Hepatocyte (in vitro differentiated cells): Measurements from ENCODE around the gene TAGLN3. TPM values are rescaled to one million over a fixed set of nuclear protein-coding genes. Genes with fewer than 3 reads are reported as not detected.

ENCODE experiments used
- DNase-seq: peaks from one replicate; pipeline ENCODE4 v3.0.0-alpha.2; 2016; ENCODE audit warnings: low spot score
- H2AFZ ChIP-seq: fragments of 200-600 bp; sonication (generic); 2 replicates; pipeline ENCODE4 v1.6.0; 2016; ENCODE audit warnings: antibody characterized with exemption, mild to moderate bottlenecking
- H3K27ac ChIP-seq: fragments of 200-600 bp; sonication (generic); 2 replicates; pipeline ENCODE4 v1.5.1; 2016; ENCODE audit warnings: mild to moderate bottlenecking
- H3K27me3 ChIP-seq: fragments of 200-600 bp; sonication (generic); 2 replicates; pipeline ENCODE4 v1.6.1; 2016
- H3K36me3 ChIP-seq: fragments of 200-600 bp; sonication (generic); replicated peaks from 2 replicates; pipeline ENCODE4 v1.5.1; 2016; ENCODE audit warnings: low read depth; ENCODE audit not compliant: insufficient read depth
- H3K4me1 ChIP-seq: fragments of 200-600 bp; sonication (generic); 2 replicates; pipeline ENCODE4 v1.5.1; 2016; ENCODE audit warnings: mild to moderate bottlenecking, moderate library complexity; ENCODE audit not compliant: insufficient read depth
- H3K4me2 ChIP-seq: fragments of 200-600 bp; sonication (generic); 2 replicates; pipeline ENCODE4 v1.6.0; 2016
- H3K4me3 ChIP-seq: fragments of 200-600 bp; sonication (generic); 2 replicates; pipeline ENCODE4 v1.5.1; 2016; ENCODE audit warnings: mild to moderate bottlenecking
- H3K79me2 ChIP-seq: fragments of 200-600 bp; sonication (generic); 2 replicates; pipeline ENCODE4 v1.6.0; 2017; ENCODE audit warnings: mild to moderate bottlenecking
- H3K9me2 ChIP-seq: fragments of 200-600 bp; sonication (generic); replicated peaks from 2 replicates; pipeline ENCODE4 v1.6.0; 2017; ENCODE audit warnings: mild to moderate bottlenecking; ENCODE audit not compliant: insufficient read depth
- H3K9me3 ChIP-seq: fragments of 200-600 bp; sonication (generic); 2 replicates; pipeline ENCODE4 v1.5.1; 2016; ENCODE audit warnings: low read depth, mild to moderate bottlenecking
- H4K20me1 ChIP-seq: fragments of 200-600 bp; sonication (generic); 2 replicates; pipeline ENCODE4 v1.6.0; 2016; ENCODE audit warnings: mild to moderate bottlenecking; ENCODE audit not compliant: insufficient read depth, poor library complexity, severe bottlenecking
- CTCF ChIP-seq: fragments of 200-600 bp; sonication (generic); IDR thresholded peaks from 2 replicates; pipeline ENCODE4 v1.5.1; 2016; ENCODE audit warnings: antibody characterized with exemption, mild to moderate bottlenecking; ENCODE audit not compliant: poor library complexity
- EZH2 ChIP-seq: fragments of 200-600 bp; sonication (generic); IDR thresholded peaks from 2 replicates; pipeline ENCODE4 v1.6.1; 2016; ENCODE audit warnings: antibody characterized with exemption, mild to moderate bottlenecking, borderline replicate concordance
- EZH2phosphoT487 ChIP-seq: fragments of 200-600 bp; sonication (generic); IDR thresholded peaks from one replicate; pipeline ENCODE4 v1.6.1; 2018; ENCODE audit warnings: antibody characterized with exemption, mild to moderate bottlenecking, low read depth, moderate library complexity; ENCODE audit not compliant: unreplicated experiment, severe bottlenecking
- WGBS: methylation state at CpG from one replicate; pipeline ENCODE4 v1.1.6; 2016; ENCODE audit warnings: low lambda C conversion rate; ENCODE audit errors: missing lambda C conversion rate; 5-methylcytosine and 5-hydroxymethylcytosine counted together
- polyA plus RNA-seq: library from polyadenylated mRNA; unstranded; fragments of >200 nt; fragmentation: Nextera tagmentation; extraction: Ambion mirVana; gene quantifications from 2 replicates; pipeline ENCODE4 v1.2.1, GENCODE V29; 2016
- total RNA-seq: library from RNA; depleted of rRNA; stranded (reverse); fragments of >200 nt; gene quantifications from 2 replicates; pipeline ENCODE4 v1.2.3, GENCODE V29; 2014

Gene TAGLN3
- total and polyA plus RNA-seq, 2 experiments from 2014 or later: 0.51 to 2.1 TPM

- H3K79me2 ChIP-seq: no peaks in the 10 kb centered on the region
- H3K9me2 ChIP-seq: no peaks in the 10 kb centered on the region
- H3K9me3 ChIP-seq: no peaks in the 10 kb centered on the region
- H3K27ac ChIP-seq: no peak overlapping the region
- no peaks in the 10 kb centered on the region for H4K20me1 ChIP-seq
- no peak overlapping the region for H3K4me2 ChIP-seq
- no peaks in the 10 kb centered on the region for H3K27me3 ChIP-seq
- H3K4me1 ChIP-seq: no peaks in the 10 kb centered on the region
- H2AFZ ChIP-seq: no peak overlapping the region
- DNase-seq: no peak
- H3K4me3 ChIP-seq: no peak overlapping the region
- TF ChIP-seq EZH2: no peak
- TF ChIP-seq EZH2phosphoT487: no peak
- no peak for TF ChIP-seq CTCF
- H3K36me3 ChIP-seq: no peaks in the 10 kb centered on the region
Measured at GRCh38 chr3:112041321-112041720, 42.6 kb downstream of the TAGLN3 start.

DNA sequence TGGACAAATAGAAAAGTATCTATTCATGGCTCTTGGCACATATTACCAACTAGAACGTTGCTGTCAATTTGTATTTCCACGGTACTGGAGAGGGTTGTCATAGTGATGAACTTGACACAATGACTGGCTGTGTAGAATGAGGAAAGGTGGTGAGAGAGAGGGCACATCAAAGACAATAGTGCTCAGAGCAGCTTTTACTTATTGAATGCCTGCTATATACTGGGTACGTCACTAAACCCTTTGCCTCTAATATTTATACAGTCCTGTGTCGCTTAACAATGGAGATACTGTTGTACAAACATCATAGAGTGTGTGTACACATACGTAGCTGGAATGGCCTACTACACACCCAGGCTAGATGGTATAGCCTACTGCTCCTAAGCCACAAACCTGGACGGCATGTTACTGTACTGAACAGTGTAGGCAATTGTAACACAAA is 44.1 kb downstream of the TAGLN3 start:
- Histone ChIP-seq H2AFZ (peak overlapping the region; percentile 43), H4K20me1 (no peaks in the 10 kb centered on the region), H3K36me3 (no peaks in the 10 kb centered on the region), H3K27me3 (no peaks in the 10 kb centered on the region), H3K4me2 (no peak overlapping the region), H3K9me3 (no peaks in the 10 kb centered on the region), H3K79me2 (no peaks in the 10 kb centered on the region), H3K4me3 (no peak overlapping the region), H3K27ac (peak overlapping the region; percentile 71), H3K4me1 (no peaks in the 10 kb centered on the region), H3K9me2 (no peaks in the 10 kb centered on the region)
- peak; percentile 46 for DNase-seq
- WGBS: 66% methylated on average over 6 of the region's 6 CpGs
- TF ChIP-seq EZH2 (no peak), CTCF (no peak), EZH2phosphoT487 (no peak)

DNA sequence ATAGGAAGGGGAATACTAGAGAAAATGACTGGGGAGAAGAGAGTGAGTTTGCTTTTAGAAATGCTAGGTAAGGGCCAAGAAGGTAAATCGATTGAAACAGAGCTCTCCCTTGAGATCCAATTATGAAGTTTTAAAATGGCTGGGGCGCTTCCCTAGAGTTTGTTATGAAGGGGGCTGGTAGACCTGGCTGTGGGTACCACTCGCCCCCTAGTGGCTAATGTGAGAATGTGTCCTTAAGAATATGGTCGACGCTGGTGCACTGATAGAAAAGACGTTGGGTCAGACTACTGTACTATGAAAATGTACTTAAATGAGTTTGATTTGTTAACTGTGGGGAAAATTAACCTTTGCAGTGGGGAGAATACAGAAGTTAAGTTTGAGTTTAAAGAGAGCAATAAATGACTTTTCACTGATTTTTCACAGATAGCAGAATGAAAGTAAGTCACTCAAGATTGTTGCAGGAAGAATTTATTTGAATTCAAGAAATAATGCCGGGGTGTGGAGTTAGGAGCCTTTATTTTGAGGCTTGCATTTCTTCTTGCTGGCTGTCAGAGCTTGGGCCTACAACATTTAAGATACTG is 45.0 kb downstream of the TAGLN3 start:
- H3K27ac ChIP-seq: peak overlapping the region; percentile 71
- 7% methylated on average over 7 of the region's 7 CpGs for WGBS
- no peak for TF ChIP-seq EZH2
- TF ChIP-seq CTCF: peak; percentile 87

GRCh38 chr3:112046599-112046998 is 47.9 kb downstream of the TAGLN3 start:
- Histone ChIP-seq H3K4me1 (no peaks in the 10 kb centered on the region), H3K27ac (no peak overlapping the region), H2AFZ (no peak overlapping the region), H3K9me2 (no peaks in the 10 kb centered on the region), H3K27me3 (no peaks in the 10 kb centered on the region), H4K20me1 (no peaks in the 10 kb centered on the region), H3K79me2 (no peaks in the 10 kb centered on the region), H3K9me3 (no peaks in the 10 kb centered on the region), H3K36me3 (no peaks in the 10 kb centered on the region), H3K4me3 (no peak overlapping the region), H3K4me2 (no peak overlapping the region)
- TF ChIP-seq EZH2phosphoT487: no peak
- TF ChIP-seq EZH2: no peak
- TF ChIP-seq CTCF: no peak
- WGBS: 67% methylated on average over 4 of the region's 4 CpGs
- no peak for DNase-seq

More for the DNA sequence above, 45.0 kb downstream of the TAGLN3 start:
- peak; percentile 82 for DNase-seq
- Histone ChIP-seq H3K4me3 (no peak overlapping the region), H4K20me1 (no peaks in the 10 kb centered on the region), H3K79me2 (no peaks in the 10 kb centered on the region), H3K4me1 (no peaks in the 10 kb centered on the region), H3K27me3 (no peaks in the 10 kb centered on the region), H2AFZ (peak overlapping the region; percentile 43), H3K9me3 (no peaks in the 10 kb centered on the region), H3K36me3 (no peaks in the 10 kb centered on the region), H3K9me2 (no peaks in the 10 kb centered on the region), H3K4me2 (peak overlapping the region; percentile 47)
